HepG2 (cell line): ENCODE data around the gene MLLT10. TPM values are rescaled to one million over a fixed set of nuclear protein-coding genes. Genes with fewer than 3 reads are reported as not detected.

Experiments used
- ATM ChIP-seq: fragments of 450-650 bp; IDR thresholded peaks from 2 replicates; pipeline ENCODE4 v1.7.1; 2017; ENCODE audit warnings: mild to moderate bottlenecking, borderline replicate concordance
- CAMTA2 ChIP-seq: sonication (generic); formaldehyde crosslinking; IDR thresholded peaks from 2 replicates; pipeline ENCODE4 v1.4.0; 2020; ENCODE audit warnings: mild to moderate bottlenecking, missing genetic modification reagents, borderline replicate concordance
- CCAR2 ChIP-seq: fragments of 200-400 bp; formaldehyde crosslinking; optimal IDR thresholded peaks from 2 replicates; pipeline ENCODE3; 2018; ENCODE audit warnings: low read depth, mild to moderate bottlenecking, low read length, moderate library complexity
- CHD4 ChIP-seq: fragments of 200-600 bp; sonication (generic); IDR thresholded peaks from 2 replicates; pipeline ENCODE4 v1.7.0; 2017; ENCODE audit warnings: mild to moderate bottlenecking, low read length, borderline replicate concordance
- ELF3 ChIP-seq: IDR thresholded peaks from 2 replicates; pipeline ENCODE4 v1.6.1; 2016; ENCODE audit warnings: missing genetic modification reagents, missing compliant biosample characterization
- IKZF1 ChIP-seq: fragments of 450-650 bp; IDR thresholded peaks from 2 replicates; pipeline ENCODE4 v1.7.1; 2016
- JDP2 ChIP-seq: sonication (generic); formaldehyde crosslinking; IDR thresholded peaks from 2 replicates; pipeline ENCODE4 v1.8.1; 2022; ENCODE audit warnings: missing genetic modification reagents, borderline replicate concordance
- NCOA1 ChIP-seq: sonication (generic); formaldehyde crosslinking; IDR thresholded peaks from 2 replicates; pipeline ENCODE4 v1.9.0; 2021; ENCODE audit warnings: missing genetic modification reagents
- NFATC3 ChIP-seq: sonication (generic); formaldehyde crosslinking; IDR thresholded peaks from 2 replicates; pipeline ENCODE4 v1.5.1; 2020; ENCODE audit warnings: mild to moderate bottlenecking, missing genetic modification reagents
- NFKBIZ ChIP-seq: IDR thresholded peaks from 2 replicates; pipeline ENCODE4 v1.6.1; 2018; ENCODE audit warnings: missing genetic modification reagents, missing compliant biosample characterization
- THAP9 ChIP-seq: sonication (generic); formaldehyde crosslinking; IDR thresholded peaks from 2 replicates; pipeline ENCODE4; 2020; ENCODE audit warnings: missing genetic modification reagents, mild to moderate bottlenecking, borderline replicate concordance
- USF2 ChIP-seq, 2 experiments: sonication (generic) in 1 of 2; formaldehyde crosslinking in 1 of 2; IDR thresholded peaks; 2 replicates each; pipeline versions ENCODE4 v1.5.1 to v1.6.1; 2011 to 2020; ENCODE audit warnings: borderline replicate concordance in 1 of 2, low read depth in 1 of 2, low read length in 1 of 2, mild to moderate bottlenecking in 1 of 2, missing genetic modification reagents in 1 of 2, moderate library complexity in 1 of 2
- ZBTB25 ChIP-seq: IDR thresholded peaks from 2 replicates; pipeline ENCODE4 v1.6.1; 2018; ENCODE audit warnings: missing genetic modification reagents
- ZBTB42 ChIP-seq: sonication (generic); formaldehyde crosslinking; IDR thresholded peaks from 2 replicates; pipeline ENCODE4 v1.5.0; 2020; ENCODE audit warnings: mild to moderate bottlenecking, missing genetic modification reagents
- ZBTB8A ChIP-seq: sonication (generic); formaldehyde crosslinking; IDR thresholded peaks from 2 replicates; pipeline ENCODE4 v1.4.0; 2020; ENCODE audit warnings: mild to moderate bottlenecking, low read depth, missing genetic modification reagents, borderline replicate concordance
- ZKSCAN8 ChIP-seq: IDR thresholded peaks from 2 replicates; pipeline ENCODE4 v1.6.1; 2016; ENCODE audit warnings: borderline replicate concordance, missing genetic modification reagents, missing compliant biosample characterization
- ZMAT3 ChIP-seq: sonication (generic); formaldehyde crosslinking; conservative IDR thresholded peaks from 2 replicates; pipeline ENCODE4 v1.7.0; 2021; ENCODE audit warnings: missing genetic modification reagents
- ZNF101 ChIP-seq: sonication (generic); formaldehyde crosslinking; IDR thresholded peaks from 2 replicates; pipeline ENCODE4 v1.4.0; 2020; ENCODE audit warnings: mild to moderate bottlenecking, low read depth, missing genetic modification reagents, borderline replicate concordance
- ZNF263 ChIP-seq: sonication (generic); formaldehyde crosslinking; IDR thresholded peaks from 2 replicates; pipeline ENCODE4 v1.4.0; 2020; ENCODE audit warnings: missing genetic modification reagents
- ZNF414 ChIP-seq: sonication (generic); formaldehyde crosslinking; IDR thresholded peaks from 2 replicates; pipeline ENCODE4 v1.5.0; 2020; ENCODE audit warnings: missing genetic modification reagents
- ZNF703 ChIP-seq: sonication (generic); formaldehyde crosslinking; IDR thresholded peaks from 2 replicates; pipeline ENCODE4 v1.5.1; 2020; ENCODE audit warnings: missing genetic modification reagents, mild to moderate bottlenecking, moderate library complexity, borderline replicate concordance
- polyA plus RNA-seq, 8 experiments: library from polyadenylated mRNA; depleted of rRNA in 3 of 8; stranded (reverse) in 7 of 8; unstranded in 1 of 8; fragments of >200 nt; fragmentation: Illumina TruSeq in 4 of 8; extraction: Trizol in 4 of 8; gene quantifications; 2 replicates each; pipeline versions ENCODE4 v1.2.1 to v1.2.3, GENCODE V29; 2011 to 2016; ENCODE audit warnings: low read depth in 4 of 8, missing spikeins in 1 of 8, mixed read lengths in 1 of 8; ENCODE audit not compliant: insufficient read depth in 1 of 8
- total RNA-seq, 5 experiments: library from RNA; depleted of rRNA; stranded (reverse); fragments of >200 nt; fragmentation: Illumina TruSeq; extraction: Trizol; gene quantifications; 2 replicates each; pipeline ENCODE4 v1.2.3, GENCODE V29; 2016; ENCODE audit warnings: low read depth in 1 of 5

MLLT10 gene
- total and polyA plus RNA-seq, 2 of the 13 experiments (the other 11 are each of a cell fraction or from before 2014, with no cell fraction given) = 51.3 to 84.1 TPM

GRCh38 chr10:21494191-21495001 lies 39.6 kb upstream of the MLLT10 start (continued):
- peak; percentile 16; the same call in 1 of the 2 replicates for TF ChIP-seq CAMTA2 (CRISPR knock-in tag)
- no peak for TF ChIP-seq CCAR2
- no peak for TF ChIP-seq ZNF703 (CRISPR knock-in tag)
- no peak for TF ChIP-seq ZNF101 (CRISPR knock-in tag)
- peak; percentile 91 for TF ChIP-seq ZBTB42 (CRISPR knock-in tag)
- TF ChIP-seq ZKSCAN8 = no peak
- no peak for TF ChIP-seq NCOA1 (CRISPR knock-in tag)
- TF ChIP-seq ZNF414 (CRISPR knock-in tag) = no peak
- TF ChIP-seq ZBTB25 = peak; percentile 18; the same call in 1 of the 2 replicates
- no peak for TF ChIP-seq USF2 (IDR thresholded peaks at IDR 0.05; ENCODE audit: low read depth, low read length)
- TF ChIP-seq USF2 (CRISPR knock-in tag; IDR thresholded peaks at IDR 0.05; ENCODE audit: borderline replicate concordance) = no peak
- TF ChIP-seq ATM = no peak
- TF ChIP-seq ELF3 (CRISPR knock-in tag) = 0 out of 2 replicates have a peak, but pooled peaks have one; percentile 15
- TF ChIP-seq THAP9 (CRISPR knock-in tag) = peak; percentile 66; the same call in 1 of the 2 replicates
- no peak for TF ChIP-seq IKZF1
- no peak for TF ChIP-seq ZBTB8A
- no peak for TF ChIP-seq NFATC3 (CRISPR knock-in tag)
- TF ChIP-seq ZNF263 (CRISPR knock-in tag) = no peak
- TF ChIP-seq CHD4 = no peak
- no peak for TF ChIP-seq JDP2
- TF ChIP-seq ZMAT3 = 0 out of 2 replicates have a peak, but pooled peaks have one; percentile 33
- TF ChIP-seq NFKBIZ (CRISPR knock-in tag) = no peak
